HCT116 (cell line): Measurements from ENCODE around the gene IGLL5. TPM values are rescaled to one million over a fixed set of nuclear protein-coding genes. Genes with fewer than 3 reads are reported as not detected.

Experiments used
- ATAC-seq: fragments of 200-7000 bp; cut with Tn5 transposase; 2 replicates; pipeline ENCODE4 v1.9.1; 2020; ENCODE audit warnings: mild to moderate bottlenecking, moderate library complexity
- BruUV-seq: library from RNA; stranded (reverse); fragments of 400-500 nt; replicated peaks from 2 replicates; lab custom pipeline; 2021; lab: Mats Ljungman, UMichigan
- CTCF ChIA-PET: fragments of 300-600 bp; sonication (Branson Sonifier 250); formaldehyde crosslinking; loops from one replicate; lab custom pipeline; 2021; ENCODE audit warnings: antibody characterized with exemption; lab: Charles Lee
- POLR2A ChIA-PET: fragments of 300-600, 350-600 bp; sonication (Branson Sonifier 250); formaldehyde crosslinking; loops from one replicate; lab custom pipeline; 2021; ENCODE audit warnings: antibody characterized with exemption; lab: Charles Lee
- RAD21 ChIA-PET, 2 experiments: fragments of 300-600 bp; sonication (Branson Sonifier 250); formaldehyde crosslinking; loops; one replicate each; lab custom pipeline; 2023; ENCODE audit warnings: low total read pairs in 2 of 2; ENCODE audit not compliant: uncharacterized antibody in 2 of 2, unreplicated experiment in 2 of 2, low non-redundant PET in 1 of 2; lab: Charles Lee
- DNase-seq: peaks from one replicate; pipeline ENCODE4 v3.0.0-alpha.2; 2010; ENCODE audit warnings: low read depth, low spot score
- H2AFZ ChIP-seq: fragments of 200-600 bp; shearing (Covaris generic), sonication (generic); 2 replicates; pipeline ENCODE4 v1.6.1; 2017; ENCODE audit warnings: low read depth, mixed run types, mixed read lengths, antibody characterized with exemption, low read length; ENCODE audit not compliant: poor library complexity, severe bottlenecking
- H3K27ac ChIP-seq: 2 replicates; pipeline ENCODE4 v1.5.1; 2012; ENCODE audit warnings: low read depth, low read length
- H3K27me3 ChIP-seq: fragments of 200-600 bp; sonication (generic); 2 replicates; pipeline ENCODE4 v1.6.1; 2016; ENCODE audit warnings: mixed run types, low read length, mixed read lengths; ENCODE audit not compliant: insufficient read depth
- H3K36me3 ChIP-seq, 2 experiments: fragments of 200-500 bp in 1 of 2; fragments of 200-600 bp in 1 of 2; sonication (Bioruptor generic) in 1 of 2; sonication (generic) in 1 of 2; 2 replicates each; pipeline versions ENCODE4 v1.5.1 to v1.6.1; 2014 to 2016; ENCODE audit warnings: low read length in 2 of 2, inconsistent platforms in 1 of 2, mixed read lengths in 1 of 2, mixed run types in 1 of 2; ENCODE audit not compliant: insufficient read depth in 2 of 2, control insufficient read depth in 1 of 2
- H3K4me1 ChIP-seq, 2 experiments: fragments of 200-600 bp in 1 of 2; sonication (generic) in 1 of 2; 2 replicates each; pipeline versions ENCODE4 v1.5.1 to v1.6.1; 2012 to 2017; ENCODE audit warnings: low read length in 2 of 2, inconsistent platforms in 1 of 2, mild to moderate bottlenecking in 1 of 2, mixed read lengths in 1 of 2, mixed run types in 1 of 2, moderate library complexity in 1 of 2; ENCODE audit not compliant: insufficient read depth in 2 of 2, control insufficient read depth in 1 of 2
- H3K4me2 ChIP-seq: fragments of 200-600 bp; sonication (generic); 2 replicates; pipeline ENCODE4 v1.6.1; 2017; ENCODE audit warnings: mixed run types, low read length, mixed read lengths
- H3K4me3 ChIP-seq, 2 experiments: fragments of 200-600 bp in 1 of 2; sonication (generic) in 1 of 2; replicated peaks in 1 of 2; 2 replicates each; pipeline ENCODE4 v1.5.1; 2011 to 2016; ENCODE audit warnings: low read length in 2 of 2, control low read depth in 1 of 2, low read depth in 1 of 2, mild to moderate bottlenecking in 1 of 2, mixed read lengths in 1 of 2, mixed run types in 1 of 2
- H3K79me2 ChIP-seq: fragments of 200-600 bp; sonication (generic); 2 replicates; pipeline ENCODE4 v1.6.1; 2017; ENCODE audit warnings: mild to moderate bottlenecking, mixed run types, low read length, moderate library complexity, mixed read lengths; ENCODE audit not compliant: insufficient read depth
- H3K9ac ChIP-seq: fragments of 200-600 bp; sonication (generic); 2 replicates; pipeline ENCODE4 v1.6.1; 2016; ENCODE audit warnings: low read length, mixed read lengths
- H3K9me2 ChIP-seq: fragments of 200-600 bp; sonication (generic), shearing (Covaris generic); 2 replicates; pipeline ENCODE4 v1.6.1; 2017; ENCODE audit warnings: mixed run types, mild to moderate bottlenecking, moderate library complexity; ENCODE audit not compliant: insufficient read depth
- H3K9me3 ChIP-seq, 2 experiments: fragments of 200-500 bp in 1 of 2; fragments of 200-600 bp in 1 of 2; sonication (Bioruptor generic) in 1 of 2; sonication (generic) in 1 of 2; 2 replicates each; pipeline ENCODE4 v1.6.1; 2014 to 2017; ENCODE audit warnings: low read length in 2 of 2, mixed read lengths in 2 of 2, inconsistent platforms in 1 of 2, low read depth in 1 of 2, mild to moderate bottlenecking in 1 of 2, mixed run types in 1 of 2, moderate library complexity in 1 of 2; ENCODE audit not compliant: control insufficient read depth in 1 of 2, insufficient read depth in 1 of 2
- H4K20me1 ChIP-seq: fragments of 200-600 bp; sonication (generic), shearing (Covaris generic); 2 replicates; pipeline ENCODE4 v1.6.1; 2017; ENCODE audit warnings: mixed run types, mild to moderate bottlenecking, moderate library complexity; ENCODE audit not compliant: insufficient read depth
- CBX3 ChIP-seq: IDR thresholded peaks from 2 replicates; pipeline ENCODE4 v1.6.1; 2012; ENCODE audit warnings: low read depth
- CEBPB ChIP-seq: IDR thresholded peaks from 2 replicates; pipeline ENCODE4 v1.6.1; 2012; ENCODE audit warnings: low read depth
- EGR1 ChIP-seq: IDR thresholded peaks from 2 replicates; pipeline ENCODE4 v1.6.1; 2012; ENCODE audit warnings: low read depth
- EZH2 ChIP-seq: fragments of 200-600 bp; sonication (generic); IDR thresholded peaks from 2 replicates; pipeline ENCODE4 v1.6.1; 2017; ENCODE audit warnings: antibody characterized with exemption, mixed run types
- EZH2phosphoT487 ChIP-seq: fragments of 200-600 bp; IDR thresholded peaks from 2 replicates; pipeline ENCODE4 v1.6.1; 2018; ENCODE audit warnings: antibody characterized with exemption, borderline replicate concordance
- RAD21 ChIP-seq: IDR thresholded peaks from 2 replicates; pipeline ENCODE4 v1.6.1; 2012; ENCODE audit warnings: low read depth, mild to moderate bottlenecking
- SIN3A ChIP-seq: IDR thresholded peaks from 2 replicates; pipeline ENCODE4 v1.6.1; 2012; ENCODE audit warnings: low read depth
- SP1 ChIP-seq: IDR thresholded peaks from 2 replicates; pipeline ENCODE4 v1.6.1; 2012; ENCODE audit warnings: low read depth
- TCF7L2 ChIP-seq: IDR thresholded peaks from 2 replicates; pipeline ENCODE4 v1.7.0; 2011; ENCODE audit warnings: borderline replicate concordance, inconsistent platforms; ENCODE audit not compliant: insufficient read depth, insufficient read length; ENCODE audit errors: extremely low read depth
- YY1 ChIP-seq: IDR thresholded peaks from 2 replicates; pipeline ENCODE4 v1.6.1; 2011; ENCODE audit warnings: low read length, low read depth, moderate library complexity, mild to moderate bottlenecking; ENCODE audit not compliant: insufficient replicate concordance; ENCODE audit errors: extremely low read depth
- ZFX ChIP-seq: fragments of 450-650 bp; IDR thresholded peaks from 2 replicates; pipeline ENCODE4 v1.6.1; 2017
- ZNF274 ChIP-seq: fragments of 200-500 bp; sonication (Bioruptor generic); IDR thresholded peaks from 2 replicates; pipeline ENCODE4 v1.6.1; 2014; ENCODE audit warnings: mild to moderate bottlenecking, low read depth, low read length, inconsistent platforms
- intact Hi-C: fragments of 100-400 bp; cut with micrococcal nuclease; formaldehyde crosslinking; loops from 2 replicates; pipeline ENCODE4 v1.10.0; 2022
- total RNA-seq: library from RNA; stranded (reverse); gene quantifications from one replicate; pipeline ENCODE4 v1.2.1, GENCODE V29; 2021; ENCODE audit not compliant: unreplicated experiment
- TF ChIP-seq, protein P1 (sequence below): IDR thresholded peaks from 2 replicates; pipeline ENCODE4 v1.6.1; 2012; ENCODE audit warnings: low read depth
- TF ChIP-seq, protein P2 (sequence below): IDR thresholded peaks from 2 replicates; pipeline ENCODE4 v1.6.1; 2011; ENCODE audit warnings: mild to moderate bottlenecking, low read length, moderate library complexity; ENCODE audit not compliant: insufficient replicate concordance; ENCODE audit errors: extremely low read depth
- TF ChIP-seq, protein P3 (sequence below), 3 experiments: fragments of 200-600 bp in 1 of 3; sonication (generic) in 1 of 3; IDR thresholded peaks in 2 of 3; conservative IDR thresholded peaks in 1 of 3; 2 replicates each; pipeline ENCODE4 v1.5.1; 2012 to 2017; ENCODE audit warnings: low read depth in 2 of 3, low read length in 2 of 3, antibody characterized with exemption in 1 of 3, borderline replicate concordance in 1 of 3, control low read depth in 1 of 3, mild to moderate bottlenecking in 1 of 3, mixed read lengths in 1 of 3, mixed run types in 1 of 3, moderate library complexity in 1 of 3; ENCODE audit not compliant: insufficient read depth in 1 of 3
- TF ChIP-seq, protein P4 (sequence below): IDR thresholded peaks from 2 replicates; pipeline ENCODE4 v1.6.1; 2012

The IGLL5 gene
- total RNA-seq, 1 experiment from 2014 or later = not detected

DNA sequence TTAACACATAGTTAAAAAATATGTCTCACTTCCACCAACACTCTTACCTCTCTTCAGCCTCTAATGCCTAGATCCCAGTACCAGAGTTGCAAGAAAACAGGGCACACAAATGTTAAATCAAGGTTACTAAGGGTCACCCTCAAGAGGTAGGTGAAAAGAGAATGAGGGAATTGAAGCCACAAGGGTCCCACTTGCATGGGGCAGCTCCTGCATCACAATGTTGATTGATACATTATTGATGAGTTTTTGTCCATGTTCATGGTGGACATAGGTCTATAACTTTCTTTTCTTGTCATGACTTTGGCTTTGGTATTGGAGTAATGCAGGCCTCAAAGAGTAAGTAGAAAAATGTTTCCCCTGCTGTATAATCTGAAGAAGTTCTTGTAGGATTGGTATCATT lies 46.0 kb upstream of the IGLL5 start:
- no TSS peak for BruUV-seq
- H3K4me1 ChIP-seq = no peaks in the 10 kb centered on the region
- intact Hi-C loops = no loop called here

More for the DNA sequence above, 46.0 kb upstream of the IGLL5 start:
- H3K4me3 ChIP-seq = no peak overlapping the region
- POLR2A ChIA-PET = no interaction called here
- no peaks in the 10 kb centered on the region for H3K27me3 ChIP-seq
- CTCF ChIA-PET = no interaction called here
- RAD21 ChIA-PET = no interaction called here
- no peak for DNase-seq
- ATAC-seq = no peak
- TF ChIP-seq, protein P1, sequence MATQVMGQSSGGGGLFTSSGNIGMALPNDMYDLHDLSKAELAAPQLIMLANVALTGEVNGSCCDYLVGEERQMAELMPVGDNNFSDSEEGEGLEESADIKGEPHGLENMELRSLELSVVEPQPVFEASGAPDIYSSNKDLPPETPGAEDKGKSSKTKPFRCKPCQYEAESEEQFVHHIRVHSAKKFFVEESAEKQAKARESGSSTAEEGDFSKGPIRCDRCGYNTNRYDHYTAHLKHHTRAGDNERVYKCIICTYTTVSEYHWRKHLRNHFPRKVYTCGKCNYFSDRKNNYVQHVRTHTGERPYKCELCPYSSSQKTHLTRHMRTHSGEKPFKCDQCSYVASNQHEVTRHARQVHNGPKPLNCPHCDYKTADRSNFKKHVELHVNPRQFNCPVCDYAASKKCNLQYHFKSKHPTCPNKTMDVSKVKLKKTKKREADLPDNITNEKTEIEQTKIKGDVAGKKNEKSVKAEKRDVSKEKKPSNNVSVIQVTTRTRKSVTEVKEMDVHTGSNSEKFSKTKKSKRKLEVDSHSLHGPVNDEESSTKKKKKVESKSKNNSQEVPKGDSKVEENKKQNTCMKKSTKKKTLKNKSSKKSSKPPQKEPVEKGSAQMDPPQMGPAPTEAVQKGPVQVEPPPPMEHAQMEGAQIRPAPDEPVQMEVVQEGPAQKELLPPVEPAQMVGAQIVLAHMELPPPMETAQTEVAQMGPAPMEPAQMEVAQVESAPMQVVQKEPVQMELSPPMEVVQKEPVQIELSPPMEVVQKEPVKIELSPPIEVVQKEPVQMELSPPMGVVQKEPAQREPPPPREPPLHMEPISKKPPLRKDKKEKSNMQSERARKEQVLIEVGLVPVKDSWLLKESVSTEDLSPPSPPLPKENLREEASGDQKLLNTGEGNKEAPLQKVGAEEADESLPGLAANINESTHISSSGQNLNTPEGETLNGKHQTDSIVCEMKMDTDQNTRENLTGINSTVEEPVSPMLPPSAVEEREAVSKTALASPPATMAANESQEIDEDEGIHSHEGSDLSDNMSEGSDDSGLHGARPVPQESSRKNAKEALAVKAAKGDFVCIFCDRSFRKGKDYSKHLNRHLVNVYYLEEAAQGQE = no peak
- no peak for TF ChIP-seq ZNF274
- no peak for TF ChIP-seq SP1
- no peak for TF ChIP-seq EZH2
- no peak for TF ChIP-seq SIN3A
- TF ChIP-seq CBX3 = no peak
- TF ChIP-seq, protein P2, sequence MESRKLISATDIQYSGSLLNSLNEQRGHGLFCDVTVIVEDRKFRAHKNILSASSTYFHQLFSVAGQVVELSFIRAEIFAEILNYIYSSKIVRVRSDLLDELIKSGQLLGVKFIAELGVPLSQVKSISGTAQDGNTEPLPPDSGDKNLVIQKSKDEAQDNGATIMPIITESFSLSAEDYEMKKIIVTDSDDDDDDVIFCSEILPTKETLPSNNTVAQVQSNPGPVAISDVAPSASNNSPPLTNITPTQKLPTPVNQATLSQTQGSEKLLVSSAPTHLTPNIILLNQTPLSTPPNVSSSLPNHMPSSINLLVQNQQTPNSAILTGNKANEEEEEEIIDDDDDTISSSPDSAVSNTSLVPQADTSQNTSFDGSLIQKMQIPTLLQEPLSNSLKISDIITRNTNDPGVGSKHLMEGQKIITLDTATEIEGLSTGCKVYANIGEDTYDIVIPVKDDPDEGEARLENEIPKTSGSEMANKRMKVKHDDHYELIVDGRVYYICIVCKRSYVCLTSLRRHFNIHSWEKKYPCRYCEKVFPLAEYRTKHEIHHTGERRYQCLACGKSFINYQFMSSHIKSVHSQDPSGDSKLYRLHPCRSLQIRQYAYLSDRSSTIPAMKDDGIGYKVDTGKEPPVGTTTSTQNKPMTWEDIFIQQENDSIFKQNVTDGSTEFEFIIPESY = no peak
- no peak for TF ChIP-seq RAD21
- no peak for TF ChIP-seq TCF7L2
- TF ChIP-seq YY1 = no peak
- no peak for TF ChIP-seq EGR1
- TF ChIP-seq, protein P3, sequence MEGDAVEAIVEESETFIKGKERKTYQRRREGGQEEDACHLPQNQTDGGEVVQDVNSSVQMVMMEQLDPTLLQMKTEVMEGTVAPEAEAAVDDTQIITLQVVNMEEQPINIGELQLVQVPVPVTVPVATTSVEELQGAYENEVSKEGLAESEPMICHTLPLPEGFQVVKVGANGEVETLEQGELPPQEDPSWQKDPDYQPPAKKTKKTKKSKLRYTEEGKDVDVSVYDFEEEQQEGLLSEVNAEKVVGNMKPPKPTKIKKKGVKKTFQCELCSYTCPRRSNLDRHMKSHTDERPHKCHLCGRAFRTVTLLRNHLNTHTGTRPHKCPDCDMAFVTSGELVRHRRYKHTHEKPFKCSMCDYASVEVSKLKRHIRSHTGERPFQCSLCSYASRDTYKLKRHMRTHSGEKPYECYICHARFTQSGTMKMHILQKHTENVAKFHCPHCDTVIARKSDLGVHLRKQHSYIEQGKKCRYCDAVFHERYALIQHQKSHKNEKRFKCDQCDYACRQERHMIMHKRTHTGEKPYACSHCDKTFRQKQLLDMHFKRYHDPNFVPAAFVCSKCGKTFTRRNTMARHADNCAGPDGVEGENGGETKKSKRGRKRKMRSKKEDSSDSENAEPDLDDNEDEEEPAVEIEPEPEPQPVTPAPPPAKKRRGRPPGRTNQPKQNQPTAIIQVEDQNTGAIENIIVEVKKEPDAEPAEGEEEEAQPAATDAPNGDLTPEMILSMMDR (IDR thresholded peaks at IDR 0.05 in 2 of 3, conservative IDR thresholded peaks at IDR 0.05 in 1 of 3; ENCODE audit: borderline replicate concordance in 1 of 3, insufficient read depth in 1 of 3, low read depth in 2 of 3, low read length in 2 of 3) = no peak
- no peak for TF ChIP-seq CEBPB
- TF ChIP-seq, protein P4, sequence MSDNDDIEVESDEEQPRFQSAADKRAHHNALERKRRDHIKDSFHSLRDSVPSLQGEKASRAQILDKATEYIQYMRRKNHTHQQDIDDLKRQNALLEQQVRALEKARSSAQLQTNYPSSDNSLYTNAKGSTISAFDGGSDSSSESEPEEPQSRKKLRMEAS = no peak
- TF ChIP-seq EZH2phosphoT487 = no peak
- TF ChIP-seq ZFX = no peak
- H3K9ac ChIP-seq = no peak overlapping the region
- no peaks in the 10 kb centered on the region for H3K79me2 ChIP-seq
- H3K27ac ChIP-seq = no peak overlapping the region
- no peaks in the 10 kb centered on the region for H4K20me1 ChIP-seq
- H2AFZ ChIP-seq = no peak overlapping the region
- H3K9me3 ChIP-seq = no peaks in the 10 kb centered on the region
- no peak overlapping the region for H3K4me2 ChIP-seq
- no peaks in the 10 kb centered on the region for H3K36me3 ChIP-seq
- H3K9me2 ChIP-seq = no peaks in the 10 kb centered on the region
